AG09309 (cell line): ENCODE data around the gene ARFGAP3.

ENCODE experiments used
- DNase-seq: peaks from one replicate; pipeline ENCODE4 v3.0.0-alpha.2; 2010; ENCODE audit warnings: low read depth
- H3K4me3 ChIP-seq: 2 replicates; pipeline ENCODE4 v1.5.1; 2011; ENCODE audit warnings: mild to moderate bottlenecking, low read depth, low read length, moderate library complexity; ENCODE audit not compliant: control insufficient read depth
- TF ChIP-seq, protein P1 (sequence below): IDR thresholded peaks from 2 replicates; pipeline ENCODE4 v1.5.1; 2011; ENCODE audit warnings: mild to moderate bottlenecking, low read depth, low read length, inconsistent platforms; ENCODE audit not compliant: insufficient read depth, control insufficient read depth; ENCODE audit errors: missing control alignments

Gene ARFGAP3

DNA sequence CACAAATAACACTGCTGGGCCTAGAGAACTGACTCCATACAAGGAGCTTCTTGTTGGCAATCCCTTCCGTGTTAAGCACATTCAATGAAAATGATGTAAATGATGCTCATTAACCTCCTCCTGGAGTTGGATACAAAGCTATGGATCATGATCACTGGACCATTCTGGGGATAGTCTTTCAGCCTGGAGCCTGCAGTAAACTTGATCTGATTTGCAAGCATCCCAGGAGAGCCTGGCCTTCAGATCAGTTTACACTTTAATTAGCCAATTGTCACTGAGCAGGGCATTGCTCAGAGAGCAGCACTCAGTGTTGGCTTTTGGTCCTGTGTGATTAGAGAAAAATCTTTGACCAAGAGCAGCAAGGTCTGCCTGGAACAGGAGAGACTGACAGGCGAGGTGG, 45.6 kb downstream of the ARFGAP3 start:
- no peak for DNase-seq
- TF ChIP-seq, protein P1, sequence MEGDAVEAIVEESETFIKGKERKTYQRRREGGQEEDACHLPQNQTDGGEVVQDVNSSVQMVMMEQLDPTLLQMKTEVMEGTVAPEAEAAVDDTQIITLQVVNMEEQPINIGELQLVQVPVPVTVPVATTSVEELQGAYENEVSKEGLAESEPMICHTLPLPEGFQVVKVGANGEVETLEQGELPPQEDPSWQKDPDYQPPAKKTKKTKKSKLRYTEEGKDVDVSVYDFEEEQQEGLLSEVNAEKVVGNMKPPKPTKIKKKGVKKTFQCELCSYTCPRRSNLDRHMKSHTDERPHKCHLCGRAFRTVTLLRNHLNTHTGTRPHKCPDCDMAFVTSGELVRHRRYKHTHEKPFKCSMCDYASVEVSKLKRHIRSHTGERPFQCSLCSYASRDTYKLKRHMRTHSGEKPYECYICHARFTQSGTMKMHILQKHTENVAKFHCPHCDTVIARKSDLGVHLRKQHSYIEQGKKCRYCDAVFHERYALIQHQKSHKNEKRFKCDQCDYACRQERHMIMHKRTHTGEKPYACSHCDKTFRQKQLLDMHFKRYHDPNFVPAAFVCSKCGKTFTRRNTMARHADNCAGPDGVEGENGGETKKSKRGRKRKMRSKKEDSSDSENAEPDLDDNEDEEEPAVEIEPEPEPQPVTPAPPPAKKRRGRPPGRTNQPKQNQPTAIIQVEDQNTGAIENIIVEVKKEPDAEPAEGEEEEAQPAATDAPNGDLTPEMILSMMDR: no peak
- H3K4me3 ChIP-seq: no peak overlapping the region

DNA sequence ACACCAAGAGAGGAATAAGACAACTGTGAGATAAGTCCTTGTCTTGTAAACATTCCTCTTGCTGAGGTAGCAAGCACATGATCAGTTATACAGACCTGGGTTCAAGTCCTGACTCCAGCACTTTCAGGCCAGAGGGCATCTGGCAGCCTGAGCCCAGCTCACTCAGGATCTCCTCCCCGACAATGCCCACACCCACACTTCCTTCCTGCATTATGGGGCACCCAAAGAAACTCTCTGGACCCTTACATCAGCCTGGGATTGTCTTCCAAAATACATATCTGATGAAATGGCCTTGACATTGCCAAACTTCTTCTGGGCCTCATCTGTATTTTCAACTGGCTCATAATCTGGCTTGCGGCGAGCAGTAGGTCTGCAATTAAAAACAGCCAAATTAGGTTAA, 48.6 kb downstream of the ARFGAP3 start:
- TF ChIP-seq, protein P1: no peak
- no peak overlapping the region for H3K4me3 ChIP-seq
- no peak for DNase-seq

DNA sequence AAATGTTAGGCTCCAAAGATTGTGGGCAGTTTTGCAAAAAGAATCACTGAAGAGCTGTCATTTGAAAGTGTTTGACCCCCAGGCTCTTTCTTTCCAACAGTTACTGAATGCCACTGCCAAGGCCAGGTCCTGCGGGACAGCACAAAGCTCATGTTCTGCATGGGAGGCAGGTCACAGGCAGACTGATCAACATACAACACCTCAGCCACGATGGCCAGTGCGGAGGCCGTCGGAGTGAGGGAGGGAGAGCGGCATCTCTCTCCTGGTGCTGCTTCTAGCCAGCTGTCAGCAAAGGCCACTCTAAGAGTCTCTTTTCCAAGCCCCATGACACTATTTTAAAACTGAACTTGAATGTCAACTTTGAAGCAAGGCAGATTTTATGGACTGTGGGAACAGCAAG, 49.9 kb downstream of the ARFGAP3 start:
- TF ChIP-seq, protein P1: no peak
- DNase-seq: no peak

DNA sequence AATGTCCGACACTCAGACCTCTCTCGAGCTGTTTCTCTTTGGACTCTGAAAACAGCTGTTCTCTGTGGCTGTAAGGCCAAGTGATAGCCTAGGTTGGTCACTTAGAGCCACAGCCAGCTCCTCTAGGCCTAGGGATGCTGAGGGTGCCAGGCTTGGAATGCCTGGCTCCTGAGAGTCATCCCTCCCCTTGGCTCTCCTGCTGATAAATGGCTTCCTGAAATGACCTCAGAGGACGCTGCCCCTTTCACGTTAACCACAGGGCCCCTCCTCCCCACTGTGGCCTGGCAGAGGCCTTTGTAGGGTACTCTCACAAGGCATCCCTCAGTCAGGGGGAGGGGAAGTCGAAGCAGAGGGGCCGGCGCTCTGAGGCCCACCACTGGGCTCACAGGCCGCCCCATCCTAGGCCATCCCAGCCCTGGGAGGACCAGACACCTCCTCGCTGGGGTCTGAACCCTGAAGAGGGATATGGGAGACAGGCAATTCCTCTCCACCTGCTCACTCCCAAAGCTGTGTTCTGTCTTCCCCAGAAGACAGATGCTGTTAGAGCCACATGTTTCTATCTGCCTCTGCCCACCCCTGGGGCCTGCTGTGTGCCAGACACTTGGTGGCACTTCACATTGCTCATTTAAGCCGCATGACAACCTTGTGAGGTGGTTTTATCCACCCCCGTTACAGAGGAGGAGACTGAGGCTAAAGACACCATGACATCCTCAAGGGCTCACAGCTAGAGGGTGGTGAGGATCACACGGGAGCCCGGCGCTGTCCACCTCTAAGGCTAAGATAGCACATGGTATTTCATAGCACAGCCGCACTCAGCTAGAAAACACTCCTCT, 50.9 kb downstream of the ARFGAP3 start:
- no peak for DNase-seq
- no peak overlapping the region for H3K4me3 ChIP-seq
- TF ChIP-seq, protein P1: no peak

More for the DNA sequence above, 49.9 kb downstream of the ARFGAP3 start:
- H3K4me3 ChIP-seq: no peak overlapping the region

DNA sequence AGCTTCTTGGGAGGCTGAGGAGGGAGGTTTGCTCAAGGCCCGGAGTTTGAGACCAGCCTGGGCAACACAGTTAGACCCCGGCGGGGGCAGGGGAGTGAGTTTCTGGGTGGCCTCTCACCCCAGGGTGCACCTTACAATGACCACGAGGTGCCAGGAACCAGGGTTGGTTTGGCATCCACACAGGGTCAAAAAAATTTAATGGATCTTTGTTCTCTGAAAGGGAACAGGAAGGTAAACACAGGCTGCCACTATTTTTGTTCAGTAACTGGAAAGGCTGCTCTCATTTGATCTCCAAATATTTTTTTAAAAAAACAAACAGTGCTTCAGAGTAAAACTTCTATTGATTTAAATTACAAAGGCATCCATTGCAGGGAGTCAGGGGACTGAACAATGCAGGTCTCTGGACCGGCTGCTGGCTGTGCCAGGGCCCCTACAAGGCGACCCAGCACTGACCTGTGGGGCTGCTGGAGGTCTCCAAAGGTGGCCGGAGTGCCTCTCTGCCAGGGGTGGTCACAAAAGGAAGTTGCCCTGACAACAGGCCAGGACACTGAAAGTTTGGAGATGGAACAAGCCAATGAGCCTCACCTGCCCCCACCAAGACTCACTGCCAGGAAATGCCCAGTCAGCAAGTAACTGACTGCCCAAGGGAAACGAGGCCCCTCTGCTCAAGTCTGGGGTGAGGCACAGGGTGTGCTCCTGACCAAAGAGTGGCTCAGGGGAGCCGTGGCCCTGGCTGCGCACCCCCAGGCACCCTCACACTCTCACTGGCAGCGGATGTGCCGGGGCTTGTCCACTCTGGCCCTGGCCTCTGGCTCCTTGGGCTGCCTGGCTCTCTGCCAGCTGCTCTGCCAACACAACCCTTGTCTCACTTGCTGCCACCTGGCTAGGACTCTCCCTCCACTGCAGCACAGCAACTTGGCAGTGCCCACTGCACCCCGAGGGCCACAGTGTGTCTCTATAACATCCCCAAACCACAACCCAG, 51.8 kb downstream of the ARFGAP3 start:
- TF ChIP-seq, protein P1: no peak
- no peak for DNase-seq

DNA sequence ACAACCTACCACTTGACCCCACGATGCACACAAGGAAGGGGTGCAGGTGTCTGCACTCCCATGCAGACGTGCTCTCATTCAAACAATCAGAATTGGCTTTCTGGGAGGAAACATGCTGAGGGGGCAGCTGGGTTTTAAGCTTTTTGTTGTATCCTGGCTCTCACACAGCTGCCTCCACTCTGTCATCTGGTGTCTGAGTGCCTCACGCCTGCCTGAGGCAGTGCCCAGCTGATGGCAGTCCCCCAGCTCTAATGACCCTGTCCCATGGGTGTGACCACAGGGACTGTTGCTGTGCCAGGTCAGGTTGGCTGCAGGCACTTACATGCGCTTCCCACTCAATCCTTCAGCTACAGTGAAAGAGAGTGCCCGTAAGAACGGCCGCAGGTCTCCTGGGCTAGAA, 53.7 kb downstream of the ARFGAP3 start:
- H3K4me3 ChIP-seq: no peak overlapping the region
- TF ChIP-seq, protein P1: no peak
- no peak for DNase-seq

More for the DNA sequence above, 51.8 kb downstream of the ARFGAP3 start:
- no peak overlapping the region for H3K4me3 ChIP-seq
